Osteocyte (in vitro differentiated cells): ENCODE measurements around the gene UBE3B. TPM values are rescaled to one million over a fixed set of nuclear protein-coding genes. Genes with fewer than 3 reads are reported as not detected.

Source experiments
- DNase-seq: peaks from one replicate; pipeline ENCODE4 v3.0.0; 2021; ENCODE audit warnings: mixed read lengths; ENCODE audit not compliant: unreplicated experiment; ENCODE audit errors: extremely low spot score
- H3K27ac Mint-ChIP-seq: one replicate; pipeline ENCODE4 v1.8.0; 2021; ENCODE audit warnings: mild to moderate bottlenecking, mixed read lengths; ENCODE audit not compliant: unreplicated experiment
- H3K27me3 Mint-ChIP-seq: one replicate; pipeline ENCODE4 v1.8.0; 2021; ENCODE audit warnings: mixed read lengths; ENCODE audit not compliant: unreplicated experiment
- H3K36me3 Mint-ChIP-seq: one replicate; pipeline ENCODE4 v1.8.0; 2021; ENCODE audit warnings: mixed read lengths; ENCODE audit not compliant: unreplicated experiment
- H3K4me1 Mint-ChIP-seq: one replicate; pipeline ENCODE4 v1.8.0; 2021; ENCODE audit warnings: mixed read lengths; ENCODE audit not compliant: unreplicated experiment
- H3K4me3 Mint-ChIP-seq: one replicate; pipeline ENCODE4 v1.8.0; 2021; ENCODE audit warnings: mild to moderate bottlenecking, moderate library complexity, mixed read lengths; ENCODE audit not compliant: unreplicated experiment
- H3K9me3 Mint-ChIP-seq: one replicate; pipeline ENCODE4 v1.8.0; 2021; ENCODE audit warnings: mixed read lengths; ENCODE audit not compliant: unreplicated experiment
- CTCF ChIP-seq: fragments of 200-600 bp; sonication (generic); IDR thresholded peaks from 2 replicates; pipeline ENCODE4 v1.5.0; 2021; ENCODE audit warnings: antibody characterized with exemption, mild to moderate bottlenecking, moderate library complexity
- total RNA-seq: library from RNA; stranded (reverse); gene quantifications from 2 replicates; pipeline ENCODE4 v1.2.1, GENCODE V29; 2021

UBE3B gene
- total RNA-seq, 1 donor from 2014 or later = 33.0 TPM

DNA sequence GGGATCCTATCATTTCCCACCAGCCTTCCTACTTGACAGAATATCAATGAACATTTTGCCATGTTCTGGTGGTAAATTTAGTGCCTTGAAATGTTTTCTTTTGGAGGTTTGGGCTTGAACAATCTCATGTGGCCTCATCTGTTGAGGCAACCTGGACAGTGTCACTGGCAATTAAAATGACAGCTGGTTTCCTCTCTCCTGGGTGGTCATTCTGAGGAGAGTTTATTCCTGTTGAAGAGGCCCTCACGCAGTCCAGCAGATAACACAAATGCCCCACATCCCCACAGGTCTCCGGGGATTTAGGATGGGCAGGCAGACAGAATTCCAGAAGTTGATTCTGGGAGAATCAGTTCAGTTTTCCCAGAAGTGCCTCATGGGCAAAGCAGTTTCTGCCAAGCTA is 54.0 kb downstream of the UBE3B start:
- Mint-ChIP-seq H3K27me3 (no peaks in the 10 kb centered on the region), H3K9me3 (no peaks in the 10 kb centered on the region), H3K36me3 (peaks cover 35% of the 10 kb centered on the region), H3K4me1 (no peaks in the 10 kb centered on the region), H3K27ac (no peak overlapping the region), H3K4me3 (no peak overlapping the region)
- no peak for DNase-seq
- no peak for TF ChIP-seq CTCF

DNA sequence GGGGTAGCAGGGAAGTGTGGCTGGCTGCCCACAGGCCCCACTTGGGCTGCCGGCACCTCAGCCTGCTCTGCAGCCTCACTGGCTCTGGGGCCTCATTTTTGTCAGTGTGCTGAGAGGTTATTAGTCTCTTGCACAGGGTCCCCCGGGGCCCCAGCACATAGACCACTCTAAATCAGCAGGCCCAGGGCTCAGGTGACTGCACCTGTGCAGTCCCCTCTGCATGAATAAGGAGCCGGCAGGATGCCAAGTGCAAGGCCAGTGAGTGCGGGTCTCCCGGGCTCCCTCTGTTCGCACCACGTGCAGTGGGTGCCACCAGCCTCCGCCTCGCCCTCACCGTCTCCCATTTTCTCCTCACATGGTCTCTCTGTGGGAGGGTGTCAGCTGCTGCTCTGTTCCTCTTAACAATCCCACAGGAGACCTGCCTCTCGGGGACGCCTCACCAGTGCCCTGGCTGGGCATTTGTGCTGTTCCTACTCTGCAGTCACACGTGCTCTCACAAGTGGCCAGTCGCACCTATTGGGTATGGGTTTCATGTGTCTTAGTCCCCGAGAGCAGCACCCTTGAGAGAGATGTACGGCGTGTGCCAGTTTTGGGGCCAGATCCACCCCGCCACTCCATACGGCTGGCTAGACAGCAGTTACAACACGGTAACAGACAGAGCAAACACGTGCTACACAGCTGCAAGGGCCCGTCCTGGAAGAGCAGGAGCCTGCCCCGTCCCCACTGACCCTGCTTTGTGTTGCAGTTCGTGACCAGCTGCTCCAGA is 55.5 kb downstream of the UBE3B start:
- Mint-ChIP-seq H3K4me3 (no peak overlapping the region), H3K9me3 (no peaks in the 10 kb centered on the region), H3K27me3 (no peaks in the 10 kb centered on the region), H3K36me3 (peaks cover 32% of the 10 kb centered on the region), H3K27ac (no peak overlapping the region), H3K4me1 (no peaks in the 10 kb centered on the region)
- no peak for TF ChIP-seq CTCF
- no peak for DNase-seq

DNA sequence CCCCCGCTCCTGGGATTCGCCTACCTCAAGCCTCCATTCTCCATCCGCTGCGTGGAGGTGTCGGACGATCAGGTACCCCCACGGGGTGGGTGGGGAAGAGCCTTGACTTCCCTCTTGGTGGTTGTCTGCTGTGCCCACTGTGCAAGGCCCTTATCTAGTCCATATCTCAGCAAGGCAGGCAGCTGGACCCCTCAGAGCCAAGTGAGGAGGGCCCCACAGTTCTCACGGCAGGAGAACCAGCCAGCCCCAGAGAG is 56.0 kb downstream of the UBE3B start:
- DNase-seq = no peak
- Mint-ChIP-seq H3K27ac (no peak overlapping the region), H3K9me3 (no peaks in the 10 kb centered on the region), H3K27me3 (no peaks in the 10 kb centered on the region), H3K4me3 (no peak overlapping the region), H3K4me1 (peaks cover 1% of the 10 kb centered on the region), H3K36me3 (peaks cover 30% of the 10 kb centered on the region)
- no peak for TF ChIP-seq CTCF

GRCh38 chr12:109534456-109534855 is 57.0 kb downstream of the UBE3B start:
- TF ChIP-seq CTCF = no peak
- DNase-seq = no peak
- Mint-ChIP-seq H3K27ac (no peak overlapping the region), H3K36me3 (peaks cover 27% of the 10 kb centered on the region), H3K27me3 (no peaks in the 10 kb centered on the region), H3K4me3 (no peak overlapping the region), H3K4me1 (peaks cover 12% of the 10 kb centered on the region), H3K9me3 (no peaks in the 10 kb centered on the region)

GRCh38 chr12:109535231-109535862 is 57.9 kb downstream of the UBE3B start:
- Mint-ChIP-seq H3K36me3 (peaks cover 19% of the 10 kb centered on the region), H3K4me3 (no peak overlapping the region), H3K4me1 (peaks cover 19% of the 10 kb centered on the region), H3K27me3 (no peaks in the 10 kb centered on the region), H3K9me3 (no peaks in the 10 kb centered on the region), H3K27ac (no peak overlapping the region)
- no peak for DNase-seq
- no peak for TF ChIP-seq CTCF
